Neuronal stem cell (in vitro differentiated cells): ENCODE measurements around the gene CES3.
A peak's percentile ranks its signal among the peaks of the same experiment; 100 is the strongest.

ENCODE experiments used
- DNase-seq: peaks from one replicate; pipeline ENCODE4 v3.0.0-alpha.2; 2013; ENCODE audit warnings: low spot score
- H2AFZ ChIP-seq: one replicate; pipeline ENCODE4 v1.6.1; 2013; ENCODE audit warnings: mild to moderate bottlenecking, low read length, inconsistent platforms
- H2AK5ac ChIP-seq: 2 replicates; pipeline ENCODE4 v1.6.1; 2013; ENCODE audit warnings: low read depth, mild to moderate bottlenecking, inconsistent platforms, low read length, moderate library complexity, mixed read lengths
- H2BK120ac ChIP-seq: 2 replicates; pipeline ENCODE4 v1.6.1; 2013; ENCODE audit warnings: low read depth, mild to moderate bottlenecking, inconsistent platforms, low read length, moderate library complexity, mixed read lengths
- H2BK12ac ChIP-seq: one replicate; pipeline ENCODE4 v1.6.1; 2013; ENCODE audit warnings: low read length, inconsistent platforms
- H2BK15ac ChIP-seq: 2 replicates; pipeline ENCODE4 v1.6.1; 2013; ENCODE audit warnings: mild to moderate bottlenecking, low read length, inconsistent platforms, mixed read lengths
- H2BK5ac ChIP-seq: one replicate; pipeline ENCODE4 v1.6.1; 2013; ENCODE audit warnings: inconsistent platforms, mild to moderate bottlenecking, low read length, moderate library complexity
- H3K14ac ChIP-seq: one replicate; pipeline ENCODE4 v1.6.1; 2013; ENCODE audit warnings: low read length, inconsistent platforms
- H3K18ac ChIP-seq: 2 replicates; pipeline ENCODE4 v1.6.1; 2013; ENCODE audit warnings: low read length, inconsistent platforms
- H3K23ac ChIP-seq: 2 replicates; pipeline ENCODE4 v1.6.1; 2013; ENCODE audit warnings: low read depth, mild to moderate bottlenecking, mixed read lengths, low read length, inconsistent platforms; ENCODE audit not compliant: poor library complexity
- H3K27ac ChIP-seq: replicated peaks from 3 replicates; pipeline ENCODE4 v1.5.1; 2013; ENCODE audit warnings: low read length, inconsistent platforms
- H3K27me3 ChIP-seq, 3 experiments: 2 replicates each; pipeline ENCODE4 v1.6.1; 2013; ENCODE audit warnings: low read length in 3 of 3, mild to moderate bottlenecking in 2 of 3, inconsistent platforms in 1 of 3, low read depth in 1 of 3, mixed read lengths in 1 of 3, moderate library complexity in 1 of 3; ENCODE audit not compliant: control insufficient read depth in 3 of 3, insufficient read depth in 3 of 3
- H3K36me3 ChIP-seq, 2 donors: replicated peaks in 1 of 2; 2 replicates each; pipeline ENCODE4 v1.6.1; 2013; ENCODE audit warnings: low read length in 2 of 2; ENCODE audit not compliant: control insufficient read depth in 2 of 2, insufficient read depth in 2 of 2
- H3K4ac ChIP-seq: 2 replicates; pipeline ENCODE4 v1.6.1; 2013; ENCODE audit warnings: inconsistent platforms, mild to moderate bottlenecking, low read length, moderate library complexity
- H3K4me1 ChIP-seq, 2 donors: 1 replicate in 1 of 2; 2 replicates in 1 of 2; pipeline ENCODE4 v1.6.1; 2013; ENCODE audit warnings: low read length in 2 of 2, low read depth in 1 of 2; ENCODE audit not compliant: control insufficient read depth in 2 of 2, insufficient read depth in 1 of 2
- H3K4me2 ChIP-seq: one replicate; pipeline ENCODE4 v1.6.1; 2013; ENCODE audit warnings: mild to moderate bottlenecking, low read length, inconsistent platforms; ENCODE audit not compliant: insufficient read depth, poor library complexity, severe bottlenecking
- H3K4me3 ChIP-seq, 2 donors: 2 replicates each; pipeline ENCODE4 v1.5.1; 2013; ENCODE audit warnings: low read length in 2 of 2, mild to moderate bottlenecking in 2 of 2, inconsistent platforms in 1 of 2, moderate library complexity in 1 of 2
- H3K79me1 ChIP-seq: one replicate; pipeline ENCODE4 v1.6.1; 2013; ENCODE audit warnings: low read depth, mild to moderate bottlenecking, inconsistent platforms, low read length, moderate library complexity
- H3K9ac ChIP-seq: one replicate; pipeline ENCODE4 v1.6.1; 2013; ENCODE audit warnings: mild to moderate bottlenecking, low read depth, low read length, inconsistent platforms; ENCODE audit not compliant: poor library complexity
- H3K9me3 ChIP-seq, 2 donors: replicated peaks in 1 of 2; 2 replicates each; pipeline versions ENCODE3 to v1.6.1; 2013; ENCODE audit warnings: low read length in 2 of 2, mild to moderate bottlenecking in 2 of 2, inconsistent platforms in 1 of 2, low read depth in 1 of 2, mixed read lengths in 1 of 2, moderate library complexity in 1 of 2; ENCODE audit not compliant: control insufficient read depth in 2 of 2, insufficient read depth in 1 of 2
- H4K8ac ChIP-seq: one replicate; pipeline ENCODE4 v1.6.1; 2013; ENCODE audit warnings: low read depth, mild to moderate bottlenecking, inconsistent platforms, low read length, moderate library complexity
- H4K91ac ChIP-seq: one replicate; pipeline ENCODE4 v1.6.1; 2013; ENCODE audit warnings: low read length, low read depth, mild to moderate bottlenecking, inconsistent platforms; ENCODE audit not compliant: poor library complexity
- WGBS, 2 donors: extraction: QIAGEN DNeasy Blood & Tissue Kit; methylation state at CpG; one replicate each; pipeline ENCODE4 v1.1.7; 2013; ENCODE audit warnings: missing lambda C conversion rate in 2 of 2, mixed read lengths in 1 of 2; ENCODE audit not compliant: insufficient read length in 2 of 2, insufficient replicate concordance in 1 of 2; ENCODE audit errors: extremely low coverage in 2 of 2; 5-methylcytosine and 5-hydroxymethylcytosine counted together

Gene CES3

DNA sequence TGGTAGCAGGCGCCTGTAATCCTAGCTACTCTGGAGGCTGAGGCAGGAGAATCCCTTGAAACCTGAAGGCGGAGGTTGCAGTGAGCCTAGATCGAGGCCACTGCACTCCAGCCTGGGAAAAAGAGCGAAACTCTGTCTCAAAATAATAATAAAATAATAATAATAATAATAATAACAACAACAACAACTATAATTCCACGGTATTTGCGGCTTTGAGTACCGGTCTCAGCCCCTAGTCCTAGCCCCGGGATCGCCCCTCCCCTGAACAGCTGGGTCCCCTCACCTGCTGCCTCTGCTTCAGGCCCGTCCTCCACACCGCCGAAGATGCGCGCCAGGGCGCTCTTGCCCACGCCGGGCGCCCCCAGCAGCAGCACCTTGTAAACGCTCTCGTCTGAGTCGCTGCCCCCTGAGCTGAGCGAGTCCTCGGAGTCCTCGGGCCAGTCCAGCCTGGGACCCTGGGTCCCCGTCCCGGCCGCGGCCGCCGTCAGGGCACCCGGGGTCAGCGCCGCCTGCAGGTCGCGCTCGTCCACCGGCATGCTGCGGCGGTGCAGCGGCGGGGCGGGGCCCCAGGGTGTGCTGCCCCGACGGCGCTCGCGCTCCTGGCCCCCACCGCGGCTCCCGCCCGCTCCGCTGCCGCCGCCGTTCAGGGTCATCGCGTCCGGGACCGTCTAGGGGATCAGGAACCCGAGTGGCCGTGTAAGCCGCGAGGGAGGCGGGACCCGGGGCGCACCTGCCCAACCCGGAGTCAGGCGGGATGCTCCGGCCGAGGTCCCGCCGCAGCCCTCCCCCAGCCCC lies 36.3 kb upstream of the CES3 start:
- H2BK120ac ChIP-seq = no peak overlapping the region
- peak overlapping the region; percentile 83 for H3K23ac ChIP-seq
- H4K8ac ChIP-seq = no peak overlapping the region
- peaks cover 2 to 35% of the 10 kb centered on the region in 2 donors for H3K4me1 ChIP-seq
- H3K4me2 ChIP-seq = peak overlapping the region; percentile 56
- no CpG with 5 or more reads among the region's 72 CpGs for WGBS, 2 donors
- peak overlapping the region; percentile 78 for H3K18ac ChIP-seq
- no peaks in the 10 kb centered on the region for H3K36me3 ChIP-seq
- peak overlapping the region; percentile 80 for H2AFZ ChIP-seq
- no peaks in the 10 kb centered on the region for H3K79me1 ChIP-seq
- H2BK15ac ChIP-seq = no peak overlapping the region
- no peaks in the 10 kb centered on the region for H3K9me3 ChIP-seq
- no peak overlapping the region for H3K14ac ChIP-seq
- H3K27ac ChIP-seq = no peak overlapping the region
- H3K4ac ChIP-seq = no peak overlapping the region
- H3K9ac ChIP-seq = no peak overlapping the region
- no peak overlapping the region for H2BK5ac ChIP-seq
- peaks cover 12 to 59% (median 37%) of the 10 kb centered on the region in 3 experiments for H3K27me3 ChIP-seq
- peak overlapping the region in 1 of 2 donors; percentile 70 for H3K4me3 ChIP-seq
- peak overlapping the region; percentile 49 for H2AK5ac ChIP-seq
- no peak overlapping the region for H4K91ac ChIP-seq
- peak; percentile 29 for DNase-seq
- H2BK12ac ChIP-seq = peak overlapping the region; percentile 27

DNA sequence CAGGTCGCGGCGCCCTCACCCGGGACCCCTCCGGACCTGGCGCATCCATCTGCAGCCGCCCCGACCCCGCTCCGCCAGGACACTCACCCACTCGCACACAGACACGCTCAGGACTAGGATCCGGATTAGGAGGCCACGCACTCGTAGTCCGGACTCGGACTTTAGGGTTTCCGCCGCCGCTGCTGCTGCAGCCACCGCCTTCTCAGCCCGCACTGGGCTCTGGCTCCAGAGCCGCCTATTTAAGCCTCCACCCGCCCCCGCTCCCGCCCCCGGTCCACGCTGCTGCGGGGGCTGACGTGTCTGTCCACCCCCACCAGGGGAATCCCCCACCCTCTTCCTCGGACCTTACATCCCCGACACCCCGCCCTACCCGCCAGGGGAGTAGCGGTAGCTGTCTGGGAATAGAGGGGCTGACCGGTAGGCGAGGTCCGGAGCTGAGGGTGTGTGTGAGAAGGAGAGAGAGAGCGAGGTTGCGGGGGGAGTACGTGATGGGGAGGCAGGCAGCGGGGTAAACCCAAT lies 35.7 kb upstream of the CES3 start, which contains the start of gene RRAD:
Gene RRAD (minus strand): TSS at position 214 of the 519 bp plus-strand sequence. CDS start 356 bp downstream, outside the sequence.
- H3K18ac ChIP-seq = peak within 1 kb of the TSS; percentile 78
- H3K4me3 ChIP-seq = peak within 1 kb of the TSS in 1 of 2 donors; percentile 70
- peaks cover 12 to 56% (median 37%) of the 10 kb centered on the region in 3 experiments for H3K27me3 ChIP-seq

DNA sequence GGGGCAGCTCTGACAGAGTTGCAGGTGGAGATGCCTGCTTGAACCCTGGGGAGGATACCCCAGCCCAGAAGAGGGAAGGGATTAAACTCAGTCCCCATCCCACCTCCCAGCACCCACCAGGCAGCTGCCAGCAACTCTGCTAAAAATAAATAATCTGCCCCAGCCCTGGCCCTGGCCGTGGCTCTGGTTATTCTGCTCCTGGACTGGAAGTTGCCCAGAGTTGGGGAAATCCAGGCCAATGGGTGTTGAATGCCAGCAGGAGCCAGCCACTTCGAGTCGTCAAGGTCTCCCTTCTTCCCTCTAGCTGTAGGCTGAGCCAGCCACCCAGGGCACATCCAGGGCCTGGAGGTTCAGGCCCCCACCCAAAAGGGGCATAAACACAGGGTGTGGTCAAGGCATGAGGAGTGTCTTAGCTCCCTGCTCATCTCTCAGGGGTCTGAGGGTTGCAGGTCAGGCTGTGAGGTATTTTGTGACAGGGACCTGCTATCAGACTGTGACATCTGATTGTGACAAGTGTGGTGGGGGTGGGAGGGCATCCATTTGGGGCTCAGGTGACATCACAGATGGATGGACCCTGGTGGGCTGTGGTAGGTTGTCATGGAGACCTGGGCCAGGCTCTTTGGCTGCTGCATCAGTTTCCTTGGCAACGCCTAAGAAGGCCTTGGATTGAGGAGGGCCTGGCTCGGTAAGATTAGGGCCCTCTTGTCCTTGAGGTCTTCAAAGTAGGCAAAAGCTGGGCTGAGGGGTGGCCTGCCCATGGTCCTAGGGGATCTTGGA lies 34.7 kb upstream of the CES3 start:
- Histone ChIP-seq H3K79me1 (no peaks in the 10 kb centered on the region), H4K8ac (no peak overlapping the region), H2AK5ac (no peak overlapping the region), H3K9ac (no peak overlapping the region), H2BK12ac (no peak overlapping the region), H3K27me3 (peaks cover 12 to 50% (median 37%) of the 10 kb centered on the region in 3 experiments), H2AFZ (no peak overlapping the region), H3K23ac (no peak overlapping the region), H3K4me2 (no peak overlapping the region), H3K27ac (no peak overlapping the region), H3K4ac (no peak overlapping the region), H3K4me1 (peaks cover 2 to 27% of the 10 kb centered on the region in 2 donors), H2BK5ac (no peak overlapping the region), H3K36me3 (no peaks in the 10 kb centered on the region), H2BK120ac (no peak overlapping the region), H3K14ac (no peak overlapping the region), H3K18ac (no peak overlapping the region), H4K91ac (no peak overlapping the region), H3K9me3 (no peaks in the 10 kb centered on the region), H2BK15ac (no peak overlapping the region), H3K4me3 (peak overlapping the region in 1 of 2 donors; percentile 40)
- WGBS, 2 donors = no CpG with 5 or more reads among the region's 5 CpGs
- no peak for DNase-seq

More for the DNA sequence above, 35.7 kb upstream of the CES3 start, which contains the start of gene RRAD:
- Histone ChIP-seq H3K4me1 (peaks cover 2 to 28% of the 10 kb centered on the region in 2 donors), H3K4ac (no peak within 1 kb of the TSS), H4K91ac (no peak within 1 kb of the TSS), H2BK120ac (no peak within 1 kb of the TSS), H2AFZ (peak within 1 kb of the TSS; percentile 80), H2BK12ac (peak within 1 kb of the TSS; percentile 27), H3K4me2 (peak within 1 kb of the TSS; percentile 56), H3K9me3 (no peaks in the 10 kb centered on the region), H2AK5ac (peak within 1 kb of the TSS; percentile 49), H3K23ac (peak within 1 kb of the TSS; percentile 83), H4K8ac (peak within 1 kb of the TSS; percentile 7), H3K27ac (no peak within 1 kb of the TSS), H3K14ac (no peak within 1 kb of the TSS), H3K79me1 (no peaks in the 10 kb centered on the region), H3K36me3 (no peaks in the 10 kb centered on the region), H3K9ac (no peak within 1 kb of the TSS), H2BK5ac (no peak within 1 kb of the TSS), H2BK15ac (no peak within 1 kb of the TSS)
- no peak for DNase-seq
- WGBS, 2 donors = no CpG with 5 or more reads among the region's 42 CpGs
